Osteoblast (primary cell): ENCODE results near the gene GDF3. TPM values are rescaled to one million over a fixed set of nuclear protein-coding genes. Genes with fewer than 3 reads are reported as not detected.

ENCODE experiments used
- DNase-seq: peaks from one replicate; pipeline ENCODE4 v3.0.0; 2011; ENCODE audit warnings: low spot score, mixed read lengths; ENCODE audit not compliant: insufficient read length; ENCODE audit errors: missing footprints
- H2AFZ ChIP-seq: 2 replicates; pipeline ENCODE4 v1.6.0; 2011; ENCODE audit warnings: mild to moderate bottlenecking, low read length
- H3K27ac ChIP-seq: 2 replicates; pipeline ENCODE4 v1.5.1; 2011; ENCODE audit warnings: mild to moderate bottlenecking, low read depth, low read length, moderate library complexity
- H3K27me3 ChIP-seq: 2 replicates; pipeline ENCODE4 v1.6.0; 2012; ENCODE audit warnings: mild to moderate bottlenecking, control low read depth, inconsistent platforms, low read length, moderate library complexity; ENCODE audit not compliant: insufficient read depth
- H3K36me3 ChIP-seq: 2 replicates; pipeline ENCODE4 v1.5.1; 2011; ENCODE audit warnings: mild to moderate bottlenecking, low read length, control low read depth, moderate library complexity; ENCODE audit not compliant: insufficient read depth
- H3K4me1 ChIP-seq: 2 replicates; pipeline ENCODE4 v1.5.1; 2011; ENCODE audit warnings: mild to moderate bottlenecking, low read length, control low read depth, moderate library complexity; ENCODE audit not compliant: insufficient read depth
- H3K4me2 ChIP-seq: 2 replicates; pipeline ENCODE4 v1.6.0; 2011; ENCODE audit warnings: mild to moderate bottlenecking, low read length; ENCODE audit not compliant: insufficient read depth
- H3K4me3 ChIP-seq: fragments of 200-600 bp; sonication (generic); 3 replicates; pipeline ENCODE4 v1.5.1; 2012; ENCODE audit warnings: mild to moderate bottlenecking, low read length, inconsistent platforms; ENCODE audit not compliant: insufficient read depth
- H3K79me2 ChIP-seq: 2 replicates; pipeline ENCODE4 v1.6.0; 2012; ENCODE audit warnings: mild to moderate bottlenecking, low read length, control low read depth, inconsistent platforms; ENCODE audit not compliant: insufficient read depth
- H3K9me3 ChIP-seq: 2 replicates; pipeline ENCODE4 v1.5.1; 2011; ENCODE audit warnings: low read depth, low read length, control low read depth
- H4K20me1 ChIP-seq: 2 replicates; pipeline ENCODE4 v1.6.0; 2012; ENCODE audit warnings: mild to moderate bottlenecking, low read length, control low read depth; ENCODE audit not compliant: insufficient read depth
- total RNA-seq: library from RNA; depleted of rRNA; stranded (reverse); fragments of >200 nt; gene quantifications from 2 replicates; pipeline ENCODE4 v1.2.3, GENCODE V29; 2012
- TF ChIP-seq, protein P1 (sequence below): IDR thresholded peaks from 2 replicates; pipeline ENCODE4 v1.5.1; 2011; ENCODE audit warnings: mild to moderate bottlenecking, low read depth, low read length, moderate library complexity; ENCODE audit errors: extremely low read depth

Gene GDF3
- total RNA-seq, 1 donor, result not detected

DNA sequence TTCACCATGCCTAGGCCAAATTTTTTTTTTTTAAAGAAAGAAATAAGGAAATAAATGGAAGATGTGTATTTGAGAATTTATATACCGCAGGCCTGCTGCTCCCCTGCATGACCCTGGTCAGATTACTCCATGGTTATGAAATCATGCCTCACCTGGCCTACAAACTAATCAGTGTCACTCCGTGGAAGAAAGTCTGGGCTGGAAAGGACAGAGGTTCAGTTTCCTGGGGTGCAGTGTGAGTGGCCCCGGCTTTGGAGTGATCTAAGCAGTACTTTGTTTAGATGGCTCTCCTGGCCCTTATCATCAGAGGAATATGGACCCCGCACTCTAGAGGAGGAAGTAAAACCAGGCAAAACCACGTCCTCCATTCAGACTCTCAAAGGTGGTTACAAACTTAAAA is 39.5 kb downstream of the GDF3 start:
- Histone ChIP-seq H3K4me3 (no peak overlapping the region), H3K79me2 (no peaks in the 10 kb centered on the region), H3K27ac (no peak overlapping the region), H3K4me1 (no peaks in the 10 kb centered on the region), H3K9me3 (no peaks in the 10 kb centered on the region), H2AFZ (no peak overlapping the region), H3K36me3 (no peaks in the 10 kb centered on the region), H3K4me2 (no peak overlapping the region), H4K20me1 (no peaks in the 10 kb centered on the region), H3K27me3 (no peaks in the 10 kb centered on the region)
- TF ChIP-seq, protein P1, sequence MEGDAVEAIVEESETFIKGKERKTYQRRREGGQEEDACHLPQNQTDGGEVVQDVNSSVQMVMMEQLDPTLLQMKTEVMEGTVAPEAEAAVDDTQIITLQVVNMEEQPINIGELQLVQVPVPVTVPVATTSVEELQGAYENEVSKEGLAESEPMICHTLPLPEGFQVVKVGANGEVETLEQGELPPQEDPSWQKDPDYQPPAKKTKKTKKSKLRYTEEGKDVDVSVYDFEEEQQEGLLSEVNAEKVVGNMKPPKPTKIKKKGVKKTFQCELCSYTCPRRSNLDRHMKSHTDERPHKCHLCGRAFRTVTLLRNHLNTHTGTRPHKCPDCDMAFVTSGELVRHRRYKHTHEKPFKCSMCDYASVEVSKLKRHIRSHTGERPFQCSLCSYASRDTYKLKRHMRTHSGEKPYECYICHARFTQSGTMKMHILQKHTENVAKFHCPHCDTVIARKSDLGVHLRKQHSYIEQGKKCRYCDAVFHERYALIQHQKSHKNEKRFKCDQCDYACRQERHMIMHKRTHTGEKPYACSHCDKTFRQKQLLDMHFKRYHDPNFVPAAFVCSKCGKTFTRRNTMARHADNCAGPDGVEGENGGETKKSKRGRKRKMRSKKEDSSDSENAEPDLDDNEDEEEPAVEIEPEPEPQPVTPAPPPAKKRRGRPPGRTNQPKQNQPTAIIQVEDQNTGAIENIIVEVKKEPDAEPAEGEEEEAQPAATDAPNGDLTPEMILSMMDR, result no peak
- peak; percentile 21 for DNase-seq

DNA sequence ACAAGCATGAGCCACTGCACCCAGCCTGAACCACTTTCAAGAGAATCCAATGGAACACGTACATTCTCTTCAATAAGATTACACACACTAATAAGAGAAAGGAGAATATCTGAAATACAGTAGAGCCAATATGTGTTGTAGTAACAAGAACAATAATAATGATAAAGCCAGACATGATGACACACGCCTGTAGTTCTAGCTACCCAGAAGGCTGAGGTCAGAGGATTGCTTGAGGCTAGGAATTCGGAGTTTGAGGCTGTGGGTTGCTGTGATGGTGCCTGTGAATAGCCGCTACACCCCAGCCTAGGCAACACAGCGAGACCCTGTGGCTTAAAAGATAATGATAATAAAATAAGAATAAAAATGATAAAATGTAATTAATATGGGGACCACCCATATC is 45.5 kb downstream of the GDF3 start:
- H3K36me3 ChIP-seq, result no peaks in the 10 kb centered on the region
- H2AFZ ChIP-seq, result no peak overlapping the region
- no peak overlapping the region for H3K4me3 ChIP-seq
- H3K27me3 ChIP-seq, result no peaks in the 10 kb centered on the region
- TF ChIP-seq, protein P1, result no peak
- H3K4me2 ChIP-seq, result no peak overlapping the region
- no peaks in the 10 kb centered on the region for H3K9me3 ChIP-seq
- H3K79me2 ChIP-seq, result no peaks in the 10 kb centered on the region
- no peak overlapping the region for H3K27ac ChIP-seq
- no peaks in the 10 kb centered on the region for H3K4me1 ChIP-seq
- no peak for DNase-seq
- no peaks in the 10 kb centered on the region for H4K20me1 ChIP-seq

DNA sequence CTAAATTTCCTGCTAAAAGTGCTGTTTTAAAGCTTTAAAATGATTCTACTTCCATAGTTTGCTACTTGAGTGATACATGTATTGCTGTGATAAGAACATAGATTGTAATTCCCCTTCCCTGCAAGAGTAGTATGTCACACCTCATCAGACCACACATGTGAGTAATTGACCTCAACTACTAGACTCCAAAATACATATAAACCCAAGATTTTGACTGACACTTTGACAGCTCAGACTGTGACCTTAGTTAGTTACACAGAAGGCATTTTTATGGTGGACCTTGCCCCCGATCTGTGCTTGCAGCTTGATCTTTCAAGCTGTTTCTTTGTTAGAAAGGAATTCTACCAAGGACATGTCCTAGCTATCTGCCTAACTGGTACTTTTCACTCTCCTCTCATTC is 48.5 kb downstream of the GDF3 start:
- no peaks in the 10 kb centered on the region for H3K79me2 ChIP-seq
- H3K9me3 ChIP-seq, result no peaks in the 10 kb centered on the region
- no peaks in the 10 kb centered on the region for H3K36me3 ChIP-seq
- H3K4me3 ChIP-seq, result no peak overlapping the region
- no peak overlapping the region for H2AFZ ChIP-seq
- DNase-seq, result no peak
- H4K20me1 ChIP-seq, result no peaks in the 10 kb centered on the region
- H3K4me1 ChIP-seq, result no peaks in the 10 kb centered on the region
- H3K4me2 ChIP-seq, result no peak overlapping the region
- H3K27ac ChIP-seq, result no peak overlapping the region
- TF ChIP-seq, protein P1, result no peak
- H3K27me3 ChIP-seq, result no peaks in the 10 kb centered on the region

DNA sequence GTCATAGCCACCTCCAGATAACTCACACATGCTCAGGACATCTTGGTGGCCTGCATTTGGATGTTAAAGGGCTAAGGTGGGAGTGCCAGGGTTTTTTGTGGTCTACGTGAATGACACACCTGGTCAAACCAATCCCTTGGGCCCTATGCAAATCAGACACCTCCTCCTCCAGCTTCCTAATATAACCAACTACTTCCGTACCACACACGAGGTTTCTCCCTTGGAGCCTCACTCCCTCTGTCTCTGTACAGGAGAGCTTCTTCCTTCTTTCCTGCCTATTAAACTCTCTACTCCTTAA is 49.4 kb downstream of the GDF3 start:
- TF ChIP-seq, protein P1, result no peak
- H3K4me3 ChIP-seq, result no peak overlapping the region
- no peaks in the 10 kb centered on the region for H4K20me1 ChIP-seq

More for the DNA sequence above, 49.4 kb downstream of the GDF3 start:
- Histone ChIP-seq H3K27ac (no peak overlapping the region), H3K4me1 (no peaks in the 10 kb centered on the region), H3K36me3 (no peaks in the 10 kb centered on the region), H3K27me3 (no peaks in the 10 kb centered on the region), H3K79me2 (no peaks in the 10 kb centered on the region), H3K4me2 (no peak overlapping the region), H2AFZ (no peak overlapping the region), H3K9me3 (no peaks in the 10 kb centered on the region)
- DNase-seq, result no peak
